ENCODE data around the gene TNPO2. TPM values are rescaled to one million over a fixed set of nuclear protein-coding genes. Genes with fewer than 3 reads are reported as not detected.

TNPO2 gene
- total RNA-seq, 2 donors from 2014 or later: 50.1 to 123 TPM

- Histone ChIP-seq H3K27ac (peak overlapping the region; percentile 92 to 93), H3K27me3 (replicated peaks; ENCODE audit: insufficient read depth) (no peaks in the 10 kb centered on the region), H3K4me3 (peak overlapping the region; percentile 82 to 96), H3K36me3 (peaks cover 0 to 6% of the 10 kb centered on the region in 2 donors), H3K4me1 (replicated peaks) (peaks cover 23% of the 10 kb centered on the region), H3K9me3 (no peaks in the 10 kb centered on the region)
- no peak for DNase-seq (ENCODE audit: low spot score)
- 2% methylated on average over 15 of the region's 15 CpGs for WGBS
- intact Hi-C loops (cut with DNase I): no loop called here
- TF ChIP-seq CTCF (IDR thresholded peaks at IDR 0.05) (no peak), POLR2A (IDR thresholded peaks at IDR 0.05) (no peak), POLR2AphosphoS5 (IDR thresholded peaks at IDR 0.05) (no peak)
Measured at GRCh38 chr19:12733369-12734214, 9.9 kb upstream of the TNPO2 start.

- Histone ChIP-seq H3K27ac (no peak overlapping the region), H3K4me3 (no peak overlapping the region), H3K27me3 (replicated peaks; ENCODE audit: insufficient read depth) (no peaks in the 10 kb centered on the region), H3K9me3 (no peaks in the 10 kb centered on the region), H3K36me3 (peaks cover 0 to 6% of the 10 kb centered on the region in 2 donors), H3K4me1 (replicated peaks) (peaks cover 16% of the 10 kb centered on the region)
- TF ChIP-seq POLR2A (IDR thresholded peaks at IDR 0.05) (no peak), CTCF (IDR thresholded peaks at IDR 0.05) (no peak), POLR2AphosphoS5 (IDR thresholded peaks at IDR 0.05) (no peak)
- WGBS: 91% methylated on average over 24 of the region's 24 CpGs
- no peak for DNase-seq (ENCODE audit: low spot score)
- intact Hi-C loops (cut with DNase I): no loop called here
Measured at GRCh38 chr19:12731337-12731736, 7.6 kb upstream of the TNPO2 start.

- no peak overlapping the region for H3K4me3 ChIP-seq
Measured at GRCh38 chr19:12730064-12730463, 6.3 kb upstream of the TNPO2 start.

GRCh38 chr19:12727745-12728433, 4.2 kb upstream of the TNPO2 start:
- Histone ChIP-seq H3K4me3 (no peak overlapping the region), H3K27me3 (replicated peaks; ENCODE audit: insufficient read depth) (no peaks in the 10 kb centered on the region), H3K36me3 (peaks cover 0 to 6% of the 10 kb centered on the region in 2 donors), H3K27ac (no peak overlapping the region), H3K9me3 (no peaks in the 10 kb centered on the region), H3K4me1 (replicated peaks) (peaks cover 13% of the 10 kb centered on the region)
- DNase-seq (ENCODE audit: low spot score): no peak
- intact Hi-C loops (cut with DNase I): loop anchor here (10.0 kb wide), 1 partner anchor 67 kb away; the partner anchor contains the start of gene JUNB
- TF ChIP-seq POLR2AphosphoS5 (IDR thresholded peaks at IDR 0.05) (no peak), CTCF (IDR thresholded peaks at IDR 0.05) (no peak), POLR2A (IDR thresholded peaks at IDR 0.05) (no peak)
- WGBS: 97% methylated on average over 9 of the region's 9 CpGs

More at GRCh38 chr19:12730064-12730463, 6.3 kb upstream of the TNPO2 start:
- peaks cover 16% of the 10 kb centered on the region for H3K4me1 ChIP-seq (replicated peaks)
- TF ChIP-seq CTCF (IDR thresholded peaks at IDR 0.05): no peak
- no peak for TF ChIP-seq POLR2A (IDR thresholded peaks at IDR 0.05)
- no peak for TF ChIP-seq POLR2AphosphoS5 (IDR thresholded peaks at IDR 0.05)
- H3K27me3 ChIP-seq (replicated peaks; ENCODE audit: insufficient read depth): no peaks in the 10 kb centered on the region
- WGBS: 78% methylated on average over 3 of the region's 3 CpGs
- DNase-seq (ENCODE audit: low spot score): no peak
- intact Hi-C loops (cut with DNase I): no loop called here
- no peaks in the 10 kb centered on the region for H3K9me3 ChIP-seq
- no peak overlapping the region for H3K27ac ChIP-seq
- peaks cover 0 to 6% of the 10 kb centered on the region in 2 donors for H3K36me3 ChIP-seq
